ENCODE measurements around the gene RS1.

GRCh38 chrX:18607966-18608365 lies 63.9 kb downstream of the RS1 start:
- no peak for TF ChIP-seq EZH2 (IDR thresholded peaks at IDR 0.05; ENCODE audit: borderline replicate concordance, low read length)
- TF ChIP-seq CTCF (IDR thresholded peaks at IDR 0.05; ENCODE audit: low read length), result no peak

Data from OCI-LY1 (cell line).